Sigmoid colon (tissue), 4 donors: ENCODE data around the gene PTPRD.

Source experiments
- EP300 ChIP-seq, 4 donors: sonication (generic); formaldehyde crosslinking; IDR thresholded peaks; one replicate each; pipeline ENCODE4 v1.6.1; 2017; ENCODE audit warnings: antibody characterized with exemption in 4 of 4
- POLR2A ChIP-seq, 2 donors: fragments of 450-650 bp; IDR thresholded peaks; one replicate each; pipeline ENCODE4 v1.6.1; 2016; ENCODE audit warnings: antibody characterized with exemption in 2 of 2, mild to moderate bottlenecking in 2 of 2, moderate library complexity in 2 of 2
- POLR2AphosphoS5 ChIP-seq, 4 donors: sonication (generic); formaldehyde crosslinking; IDR thresholded peaks; one replicate each; pipeline ENCODE4 v1.6.1; 2017; ENCODE audit warnings: antibody characterized with exemption in 4 of 4
- TF ChIP-seq, protein P1 (sequence below), 4 experiments: fragments of 450-650 bp in 3 of 4; fragments of 200-600 bp in 1 of 4; IDR thresholded peaks; one replicate each; pipeline ENCODE4 v1.5.1; 2016 to 2019; ENCODE audit warnings: antibody characterized with exemption in 4 of 4, mild to moderate bottlenecking in 3 of 4, moderate library complexity in 2 of 4

DNA sequence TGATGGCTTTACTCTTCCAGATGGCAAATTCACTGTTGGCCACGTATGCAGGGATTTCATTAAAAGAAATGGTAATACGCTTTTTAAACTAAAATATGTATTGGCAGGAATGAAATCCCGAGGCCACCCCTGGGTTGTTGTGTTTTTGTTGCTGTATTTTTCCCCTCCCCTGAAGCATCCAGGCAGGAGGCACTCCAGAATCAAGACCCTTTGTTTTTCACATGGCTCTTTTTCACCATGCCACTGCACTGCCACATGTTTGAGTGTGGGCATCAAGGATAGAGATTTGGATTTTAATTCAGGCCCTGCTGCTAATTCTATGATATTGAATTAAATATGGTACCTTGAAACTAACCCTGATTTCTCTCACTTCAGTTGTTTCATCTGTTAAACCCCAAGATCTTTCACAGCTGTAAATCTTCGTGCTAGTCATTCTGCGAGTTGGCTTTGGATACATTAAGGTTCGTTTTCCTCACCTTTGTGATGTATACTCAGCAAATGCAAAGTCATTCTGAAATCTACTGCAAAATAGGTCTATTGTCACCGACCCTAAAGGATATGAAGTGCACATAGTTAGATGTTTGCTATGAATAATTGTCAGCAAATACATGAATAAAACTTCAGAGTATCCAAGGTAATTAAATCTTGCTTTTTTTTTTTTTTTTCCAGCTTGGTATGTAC, 533.4 kb downstream of the PTPRD start:
- TF ChIP-seq, protein P1, sequence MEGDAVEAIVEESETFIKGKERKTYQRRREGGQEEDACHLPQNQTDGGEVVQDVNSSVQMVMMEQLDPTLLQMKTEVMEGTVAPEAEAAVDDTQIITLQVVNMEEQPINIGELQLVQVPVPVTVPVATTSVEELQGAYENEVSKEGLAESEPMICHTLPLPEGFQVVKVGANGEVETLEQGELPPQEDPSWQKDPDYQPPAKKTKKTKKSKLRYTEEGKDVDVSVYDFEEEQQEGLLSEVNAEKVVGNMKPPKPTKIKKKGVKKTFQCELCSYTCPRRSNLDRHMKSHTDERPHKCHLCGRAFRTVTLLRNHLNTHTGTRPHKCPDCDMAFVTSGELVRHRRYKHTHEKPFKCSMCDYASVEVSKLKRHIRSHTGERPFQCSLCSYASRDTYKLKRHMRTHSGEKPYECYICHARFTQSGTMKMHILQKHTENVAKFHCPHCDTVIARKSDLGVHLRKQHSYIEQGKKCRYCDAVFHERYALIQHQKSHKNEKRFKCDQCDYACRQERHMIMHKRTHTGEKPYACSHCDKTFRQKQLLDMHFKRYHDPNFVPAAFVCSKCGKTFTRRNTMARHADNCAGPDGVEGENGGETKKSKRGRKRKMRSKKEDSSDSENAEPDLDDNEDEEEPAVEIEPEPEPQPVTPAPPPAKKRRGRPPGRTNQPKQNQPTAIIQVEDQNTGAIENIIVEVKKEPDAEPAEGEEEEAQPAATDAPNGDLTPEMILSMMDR (IDR thresholded peaks at IDR 0.05) = no peak
- no peak for TF ChIP-seq POLR2A (IDR thresholded peaks at IDR 0.05)
- TF ChIP-seq POLR2AphosphoS5 (IDR thresholded peaks at IDR 0.05) = no peak
- TF ChIP-seq EP300 (IDR thresholded peaks at IDR 0.05) = no peak
